CD4-positive, alpha-beta memory T cell (primary cell): ENCODE data around the gene COL23A1. TPM values are rescaled to one million over a fixed set of nuclear protein-coding genes. Genes with fewer than 3 reads are reported as not detected.

Experiments
- CTCF ChIA-PET: fragments of 350-600 bp; sonication (Branson Sonifier 250); formaldehyde crosslinking; loops from one replicate; lab custom pipeline; 2021; ENCODE audit warnings: inconsistent platforms; ENCODE audit not compliant: partially characterized antibody; lab: Charles Lee
- POLR2A ChIA-PET: fragments of 350-600 bp; sonication (Branson Sonifier 250); formaldehyde crosslinking; loops from one replicate; lab custom pipeline; 2021; ENCODE audit not compliant: partially characterized antibody; lab: Charles Lee
- DNase-seq, 5 donors: peaks; one replicate each; pipeline versions ENCODE4 v3.0.0 to v3.0.0-alpha.2; 2020 to 2022; ENCODE audit warnings: mixed read lengths in 1 of 5
- H3K27ac ChIP-seq: one replicate; pipeline ENCODE4 v1.7.0; 2013; ENCODE audit warnings: low read depth, low read length
- H3K27me3 ChIP-seq: 2 replicates; pipeline ENCODE4 v1.7.0; 2013; ENCODE audit warnings: mild to moderate bottlenecking, low read length, moderate library complexity; ENCODE audit not compliant: insufficient read depth
- H3K36me3 ChIP-seq: 2 replicates; pipeline ENCODE4 v1.7.0; 2013; ENCODE audit warnings: mild to moderate bottlenecking, low read length, moderate library complexity; ENCODE audit not compliant: insufficient read depth
- H3K4me1 ChIP-seq: 2 replicates; pipeline ENCODE4 v1.7.0; 2013; ENCODE audit warnings: mild to moderate bottlenecking, low read length, moderate library complexity; ENCODE audit not compliant: insufficient read depth
- H3K4me3 ChIP-seq, 2 donors: one replicate each; pipeline ENCODE4 v1.7.0; 2013; ENCODE audit warnings: low read length in 2 of 2, mild to moderate bottlenecking in 1 of 2
- H3K9me3 ChIP-seq, 2 donors: one replicate each; pipeline ENCODE4 v1.7.0; 2013; ENCODE audit warnings: low read length in 2 of 2, control low read depth in 1 of 2; ENCODE audit not compliant: control insufficient read depth in 1 of 2
- H3K27ac Mint-ChIP-seq, 7 donors: one replicate each; pipeline ENCODE4 v1.8.0; 2020 to 2021; ENCODE audit warnings: mixed read lengths in 7 of 7, mild to moderate bottlenecking in 6 of 7, inconsistent platforms in 3 of 7, moderate library complexity in 3 of 7
- H3K27me3 Mint-ChIP-seq, 2 donors: one replicate each; pipeline ENCODE4 v1.8.0; 2020 to 2021; ENCODE audit warnings: mixed read lengths in 2 of 2
- H3K36me3 Mint-ChIP-seq, 2 donors: one replicate each; pipeline ENCODE4 v1.8.0; 2020 to 2021; ENCODE audit warnings: mixed read lengths in 2 of 2, inconsistent platforms in 1 of 2, mild to moderate bottlenecking in 1 of 2
- H3K4me1 Mint-ChIP-seq, 4 donors: one replicate each; pipeline ENCODE4 v1.8.0; 2020 to 2021; ENCODE audit warnings: mixed read lengths in 4 of 4, mild to moderate bottlenecking in 1 of 4
- H3K4me3 Mint-ChIP-seq, 8 donors: one replicate each; pipeline ENCODE4 v1.8.0; 2020 to 2021; ENCODE audit warnings: mixed read lengths in 8 of 8, mild to moderate bottlenecking in 7 of 8, moderate library complexity in 6 of 8, inconsistent platforms in 3 of 8
- H3K9me3 Mint-ChIP-seq, 8 donors: one replicate each; pipeline ENCODE4 v1.8.0; 2020 to 2021; ENCODE audit warnings: mixed read lengths in 8 of 8, mild to moderate bottlenecking in 5 of 8, inconsistent platforms in 3 of 8, moderate library complexity in 1 of 8
- intact Hi-C: fragments of 100-400 bp; cut with micrococcal nuclease; formaldehyde crosslinking; loops from one replicate; pipeline ENCODE4 v1.15.1; 2023
- polyA plus RNA-seq, 2 donors: library from polyadenylated mRNA; unstranded; fragments of 300-500 nt; fragmentation: Illumina TruSeq; gene quantifications; one replicate each; pipeline ENCODE4 v1.2.3, GENCODE V29; 2021
- total RNA-seq, 2 experiments: library from RNA; stranded (reverse); gene quantifications; one replicate each; pipeline ENCODE4 v1.2.3, GENCODE V29; 2021

The COL23A1 gene
- total and polyA plus RNA-seq, 4 experiments from 2014 or later: 0.17 to 0.25 TPM; not detected in 2

DNA sequence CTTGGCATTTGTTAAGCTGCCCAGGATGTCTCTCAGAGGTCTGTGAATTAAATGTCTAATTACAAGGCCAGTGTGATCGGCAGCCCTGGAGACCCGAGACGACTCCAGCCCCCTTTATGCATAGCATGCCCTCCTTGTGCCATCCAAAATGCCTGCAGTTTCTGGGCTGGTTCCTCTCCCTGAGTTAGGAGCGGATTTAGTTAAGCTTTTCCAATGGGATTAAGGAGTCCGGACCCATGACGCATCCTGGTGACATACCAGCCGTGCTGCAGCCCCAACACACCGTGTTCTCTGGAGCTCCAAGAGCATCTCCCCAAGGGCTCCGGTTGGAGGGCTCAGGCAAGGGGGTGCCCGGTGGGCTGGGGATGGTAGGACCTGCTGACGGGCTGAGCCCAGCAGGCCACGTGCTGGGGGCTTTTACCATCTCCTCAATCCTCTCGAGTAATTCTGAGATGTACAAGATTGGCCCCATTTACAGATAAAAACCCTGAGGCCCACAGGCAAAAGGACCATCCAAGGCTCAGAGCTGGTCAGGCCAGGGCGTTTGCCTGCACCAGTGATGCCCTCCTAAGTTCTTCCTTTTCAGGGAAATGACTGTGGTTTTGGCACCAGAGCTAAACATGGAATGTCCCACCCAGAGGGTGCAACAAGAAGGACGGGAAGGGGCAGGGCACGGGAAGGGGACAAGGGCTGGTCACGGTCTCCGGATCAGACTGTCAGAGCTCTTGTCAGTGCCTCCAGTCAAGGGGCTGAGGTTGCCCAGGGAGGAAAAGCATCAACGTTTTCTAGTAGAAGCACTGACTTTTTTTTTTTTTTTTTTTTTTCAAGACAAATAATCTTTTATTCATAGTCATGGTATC lies 275.0 kb downstream of the COL23A1 start:
- intact Hi-C loops: no loop called here
- Mint-ChIP-seq H3K27me3 (peaks cover 3 to 8% of the 10 kb centered on the region in 2 donors), H3K4me1 (no peaks in the 10 kb centered on the region), H3K9me3 (peaks cover 0 to 8% (median 6%) of the 10 kb centered on the region in 8 donors), H3K4me3 (no peak overlapping the region), H3K27ac (no peak overlapping the region), H3K36me3 (no peaks in the 10 kb centered on the region)
- no peaks in the 10 kb centered on the region for H3K36me3 ChIP-seq
- no peak overlapping the region for H3K4me3 ChIP-seq
- H3K4me1 ChIP-seq: no peaks in the 10 kb centered on the region
- DNase-seq: no peak
- no peaks in the 10 kb centered on the region for H3K27me3 ChIP-seq
- H3K9me3 ChIP-seq: no peaks in the 10 kb centered on the region
- H3K27ac ChIP-seq: no peak overlapping the region
- CTCF ChIA-PET: interaction anchor here (0.7 kb wide), 1 partner anchor 757 kb away, joined by 3 read pairs; no protein-coding TSS in a partner anchor
- POLR2A ChIA-PET: no interaction called here

DNA sequence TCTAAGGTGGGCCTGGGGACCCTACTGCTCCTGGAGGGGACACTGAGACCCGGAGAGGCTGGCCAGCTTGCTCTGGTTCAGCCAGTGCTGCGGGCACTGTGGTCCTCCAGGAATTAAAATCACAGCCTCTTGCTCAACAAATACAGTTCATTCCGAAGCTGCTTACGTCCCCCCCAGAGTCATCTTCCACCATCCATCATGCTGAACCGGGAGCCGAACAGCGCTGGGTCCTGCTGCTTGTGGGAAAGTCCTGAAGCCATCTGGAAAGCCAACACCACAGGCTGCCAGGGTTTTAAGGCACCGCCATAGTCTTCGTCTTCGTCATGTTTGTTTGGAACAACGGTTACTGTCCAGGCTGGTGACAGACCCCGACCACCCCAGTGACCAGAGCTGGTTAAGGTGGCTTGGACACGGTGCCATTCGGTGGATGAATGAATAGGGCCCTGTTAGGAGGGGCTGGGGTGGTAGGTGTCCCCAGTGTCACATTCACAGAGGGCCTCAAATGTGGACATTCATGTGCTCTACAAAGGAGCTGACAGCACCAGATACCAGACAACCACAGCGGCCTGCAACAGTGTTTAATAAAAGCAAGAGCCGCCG lies 276.0 kb downstream of the COL23A1 start:
- no peak overlapping the region for H3K4me3 ChIP-seq
- no peak overlapping the region for H3K4me3 Mint-ChIP-seq
- H3K9me3 Mint-ChIP-seq: peaks cover 0 to 8% (median 6%) of the 10 kb centered on the region in 8 donors
- intact Hi-C loops: no loop called here
- H3K36me3 Mint-ChIP-seq: no peaks in the 10 kb centered on the region
- no peaks in the 10 kb centered on the region for H3K36me3 ChIP-seq
- no peaks in the 10 kb centered on the region for H3K9me3 ChIP-seq
- no peak for DNase-seq
- no peaks in the 10 kb centered on the region for H3K4me1 Mint-ChIP-seq
- peaks cover 3 to 8% of the 10 kb centered on the region in 2 donors for H3K27me3 Mint-ChIP-seq
- H3K4me1 ChIP-seq: no peaks in the 10 kb centered on the region
- CTCF ChIA-PET: no interaction called here
- no peak overlapping the region for H3K27ac Mint-ChIP-seq
- H3K27ac ChIP-seq: no peak overlapping the region
- no peaks in the 10 kb centered on the region for H3K27me3 ChIP-seq
- POLR2A ChIA-PET: no interaction called here

DNA sequence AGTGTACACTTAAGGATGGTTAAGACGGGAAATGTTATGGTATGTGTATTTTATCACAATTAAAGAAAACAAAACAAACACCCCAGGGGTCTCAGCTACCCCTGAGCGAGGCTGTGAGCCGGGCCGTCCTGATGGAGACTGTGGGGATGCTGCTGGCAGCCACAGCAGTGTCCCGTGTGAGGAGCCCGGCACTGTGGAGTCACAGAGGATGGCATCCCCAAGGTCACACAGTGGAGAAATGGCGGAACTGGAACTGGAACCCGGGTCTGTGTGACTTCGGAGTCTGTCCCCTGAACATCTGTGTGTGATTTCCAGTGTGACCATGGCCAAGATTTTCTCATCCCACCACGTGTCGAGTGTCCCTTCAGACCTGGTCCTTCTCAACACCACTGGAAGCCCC lies 276.9 kb downstream of the COL23A1 start:
- Mint-ChIP-seq H3K9me3 (peaks cover 0 to 8% (median 6%) of the 10 kb centered on the region in 8 donors), H3K36me3 (no peaks in the 10 kb centered on the region), H3K4me3 (no peak overlapping the region), H3K4me1 (no peaks in the 10 kb centered on the region), H3K27ac (no peak overlapping the region), H3K27me3 (peaks cover 3 to 8% of the 10 kb centered on the region in 2 donors)
- intact Hi-C loops: no loop called here
- CTCF ChIA-PET: no interaction called here
- H3K27me3 ChIP-seq: no peaks in the 10 kb centered on the region
- H3K36me3 ChIP-seq: no peaks in the 10 kb centered on the region
- no peaks in the 10 kb centered on the region for H3K9me3 ChIP-seq
- no peak overlapping the region for H3K4me3 ChIP-seq
- no peak for DNase-seq
- POLR2A ChIA-PET: no interaction called here
- H3K4me1 ChIP-seq: no peaks in the 10 kb centered on the region
- no peak overlapping the region for H3K27ac ChIP-seq

DNA sequence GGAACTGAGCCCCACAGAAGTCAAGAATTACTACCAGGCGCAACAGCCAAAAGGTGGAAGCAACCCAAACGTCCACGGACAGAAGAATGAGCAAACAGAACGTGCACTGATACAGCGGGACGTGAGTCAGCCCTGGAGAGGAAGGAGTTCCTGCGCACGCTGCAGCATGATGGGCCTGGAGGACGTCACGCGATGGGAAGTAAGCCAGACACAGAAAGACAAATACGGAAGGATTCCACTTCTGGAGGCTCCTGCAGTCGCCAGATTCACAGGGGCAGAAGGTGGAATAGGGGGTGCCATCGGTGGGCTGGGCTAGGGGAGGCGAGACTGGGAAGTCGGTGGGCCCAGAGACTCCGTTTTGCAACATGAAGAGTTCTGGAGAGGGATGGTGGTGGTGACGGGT lies 277.3 kb downstream of the COL23A1 start:
- Histone ChIP-seq H3K9me3 (no peaks in the 10 kb centered on the region), H3K27ac (no peak overlapping the region), H3K4me1 (no peaks in the 10 kb centered on the region), H3K4me3 (no peak overlapping the region), H3K36me3 (no peaks in the 10 kb centered on the region), H3K27me3 (no peaks in the 10 kb centered on the region)
- peaks cover 3 to 9% of the 10 kb centered on the region in 2 donors for H3K27me3 Mint-ChIP-seq
- no peak overlapping the region for H3K4me3 Mint-ChIP-seq
- H3K36me3 Mint-ChIP-seq: no peaks in the 10 kb centered on the region
- peaks cover 0 to under 1% (median 0%) of the 10 kb centered on the region in 4 donors for H3K4me1 Mint-ChIP-seq
- DNase-seq: no peak
- peaks cover 0 to 8% (median 6%) of the 10 kb centered on the region in 8 donors for H3K9me3 Mint-ChIP-seq
- CTCF ChIA-PET: no interaction called here
- H3K27ac Mint-ChIP-seq: no peak overlapping the region
- POLR2A ChIA-PET: no interaction called here
- intact Hi-C loops: no loop called here

DNA sequence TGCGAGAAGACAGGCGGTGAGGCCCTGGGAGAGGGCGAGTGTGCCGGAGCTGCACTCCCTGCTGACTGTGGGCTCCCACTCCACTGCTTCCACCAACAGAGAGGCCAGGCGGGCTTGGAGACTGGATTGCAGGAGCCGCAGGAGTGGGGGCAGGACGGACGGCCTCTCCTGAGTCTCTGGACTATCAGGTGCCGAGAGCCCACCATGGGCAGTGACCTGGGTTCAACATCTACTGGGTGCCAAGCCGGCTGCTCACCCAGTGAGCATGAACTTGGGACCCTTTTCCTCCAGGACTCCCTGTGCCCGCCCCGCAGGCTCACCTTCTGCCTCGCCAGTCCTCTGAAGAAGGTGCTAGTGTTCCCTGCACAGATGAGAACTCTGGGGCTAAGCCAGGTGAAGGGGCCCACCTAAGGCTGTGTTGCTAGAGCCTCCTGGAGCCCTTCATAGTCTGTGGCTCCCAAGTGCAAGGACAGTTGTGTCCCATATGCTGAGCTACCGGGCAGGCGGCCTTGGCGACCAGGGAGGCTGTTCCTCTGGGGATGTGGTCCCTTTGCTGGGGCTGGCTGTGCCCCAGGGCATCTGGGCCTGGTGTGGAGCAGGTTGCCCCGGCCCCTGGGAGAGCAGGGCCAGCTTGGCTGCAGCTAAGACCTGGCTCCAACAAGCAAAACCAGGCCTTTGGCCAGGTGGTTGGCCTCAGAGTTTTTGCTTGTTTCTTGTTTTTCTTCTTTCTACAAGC lies 279.9 kb downstream of the COL23A1 start:
- POLR2A ChIA-PET: interaction anchor here (0.6 kb wide), 1 partner anchor 511 kb away, joined by 4 read pairs; no protein-coding TSS in a partner anchor
- H3K27me3 ChIP-seq: no peaks in the 10 kb centered on the region
- DNase-seq: no peak
- no peak overlapping the region for H3K4me3 ChIP-seq
- no peak overlapping the region for H3K27ac ChIP-seq
- no peaks in the 10 kb centered on the region for H3K36me3 ChIP-seq
- Mint-ChIP-seq H3K27ac (no peak overlapping the region), H3K27me3 (peaks cover 13% of the 10 kb centered on the region in 2 donors), H3K9me3 (no peaks in the 10 kb centered on the region), H3K4me1 (peaks cover 0 to 1% (median 0%) of the 10 kb centered on the region in 4 donors), H3K4me3 (no peak overlapping the region), H3K36me3 (no peaks in the 10 kb centered on the region)
- intact Hi-C loops: no loop called here
- CTCF ChIA-PET: no interaction called here
- H3K9me3 ChIP-seq: no peaks in the 10 kb centered on the region
- no peaks in the 10 kb centered on the region for H3K4me1 ChIP-seq

DNA sequence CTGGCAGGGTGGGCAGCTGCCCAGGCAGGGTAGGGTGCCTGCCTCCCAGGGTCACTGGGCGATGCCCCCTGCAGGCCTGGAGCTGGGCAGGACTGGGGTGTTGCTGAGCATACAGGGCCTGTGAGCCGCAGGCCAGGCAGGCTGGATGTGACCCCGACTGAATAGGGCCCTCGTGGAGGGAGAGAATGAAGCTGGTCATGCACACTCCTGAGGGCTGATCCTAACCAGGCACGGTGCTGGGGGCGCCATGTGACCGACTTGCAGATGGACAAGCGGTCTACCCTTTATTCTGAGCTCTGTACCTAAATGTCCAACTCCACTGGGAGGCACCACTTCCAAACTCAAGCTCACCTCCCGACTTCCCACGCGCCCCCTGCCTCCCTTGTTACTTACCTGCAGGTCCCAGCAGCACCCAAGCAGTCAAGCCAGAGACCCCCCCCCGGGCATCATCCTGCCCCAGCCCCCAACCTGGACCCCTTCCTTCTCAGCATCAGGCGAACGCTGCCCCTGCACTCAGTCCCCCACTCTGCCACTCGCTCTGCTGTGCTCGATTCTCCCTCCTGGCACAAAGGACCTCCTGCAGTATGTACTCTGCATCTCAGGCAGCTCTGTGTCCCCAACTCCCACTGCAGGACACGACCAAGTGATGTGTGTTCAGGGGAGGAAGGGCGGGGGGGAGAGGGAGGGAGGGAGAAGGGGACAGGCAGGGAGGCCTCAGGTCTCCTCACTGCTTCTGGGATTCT lies 280.8 kb downstream of the COL23A1 start:
- ChIA-PET POLR2A (no interaction called here), CTCF (no interaction called here)
- H3K27me3 Mint-ChIP-seq: peaks cover 13 to 15% of the 10 kb centered on the region in 2 donors
- Histone ChIP-seq H3K27ac (no peak overlapping the region), H3K36me3 (no peaks in the 10 kb centered on the region), H3K9me3 (no peaks in the 10 kb centered on the region), H3K4me3 (no peak overlapping the region), H3K27me3 (no peaks in the 10 kb centered on the region), H3K4me1 (no peaks in the 10 kb centered on the region)
- DNase-seq: no peak
- no peak overlapping the region for H3K4me3 Mint-ChIP-seq
- H3K4me1 Mint-ChIP-seq: peaks cover 0 to 1% (median 0%) of the 10 kb centered on the region in 4 donors
- intact Hi-C loops: no loop called here
- H3K9me3 Mint-ChIP-seq: no peaks in the 10 kb centered on the region
- no peaks in the 10 kb centered on the region for H3K36me3 Mint-ChIP-seq
- H3K27ac Mint-ChIP-seq: no peak overlapping the region
